Activated effector memory CD4-positive, alpha-beta T cell treated with Interleukin-2 at 50 U/mL for 16 hours (primary cell): Measurements from ENCODE around the gene DNAJA4.

Source experiments
- DNase-seq: peaks from one replicate; pipeline ENCODE4 v3.0.0-alpha.2; 2020

DNAJA4 gene

GRCh38 chr15:78317145-78317836 lies 52.9 kb downstream of the DNAJA4 start:
- no peak for DNase-seq

- DNase-seq: no peak
These were observed 55.2 kb downstream of the DNAJA4 start for GRCh38 chr15:78319588-78319987.

- no peak for DNase-seq
These were observed 55.8 kb downstream of the DNAJA4 start for GRCh38 chr15:78320183-78320582.

GRCh38 chr15:78321041-78321570 lies 56.7 kb downstream of the DNAJA4 start:
- DNase-seq: no peak

- no peak for DNase-seq
These were observed 57.4 kb downstream of the DNAJA4 start for GRCh38 chr15:78321786-78322185.

- no peak for DNase-seq
These were observed 57.9 kb downstream of the DNAJA4 start for GRCh38 chr15:78322243-78322642.

- DNase-seq: no peak
These were observed 58.6 kb downstream of the DNAJA4 start for GRCh38 chr15:78322724-78323521.

GRCh38 chr15:78323693-78324092 lies 59.3 kb downstream of the DNAJA4 start:
- DNase-seq: no peak

- DNase-seq: no peak
These were observed 59.8 kb downstream of the DNAJA4 start for GRCh38 chr15:78324144-78324543.

- DNase-seq: no peak
These were observed 60.9 kb downstream of the DNAJA4 start for GRCh38 chr15:78325092-78325843.

GRCh38 chr15:78327466-78327865 lies 63.1 kb downstream of the DNAJA4 start:
- DNase-seq: no peak

- DNase-seq: no peak
These were observed 65.3 kb downstream of the DNAJA4 start for GRCh38 chr15:78329625-78330024.
